ENCODE measurements around the gene CILP.
"Not testable (repeated sequence)": the region's sequence is repeated elsewhere in the genome, so short reads cannot be mapped to it uniquely, and the experiment has no call there.

Gene CILP

DNA sequence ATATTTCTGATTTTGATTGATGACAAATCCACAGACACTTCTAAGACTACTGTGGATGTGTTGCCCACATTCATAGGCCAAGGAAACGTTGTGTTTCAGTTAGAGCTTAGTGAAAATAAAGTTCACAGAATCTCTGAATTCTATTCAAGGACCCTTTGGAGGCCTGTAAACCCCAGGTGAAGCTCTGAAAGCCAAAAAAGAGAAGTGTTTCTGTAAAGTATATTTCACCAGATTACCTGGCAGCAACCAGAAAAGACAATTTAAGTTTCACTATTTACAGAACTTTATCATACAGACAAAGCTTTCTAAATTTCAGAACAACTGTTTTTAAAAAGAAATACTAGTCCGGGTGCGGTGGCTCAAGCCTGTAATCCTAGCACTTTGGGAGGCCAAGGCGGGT is 28.7 kb downstream of the CILP start:
- Histone ChIP-seq H3K27me3 (no peaks in the 10 kb centered on the region), H3K4me3 (peak overlapping the region; percentile 90), H3K4me1 (peaks cover 32% of the 10 kb centered on the region), H3K4me2 (peak overlapping the region; percentile 90), H3K9ac (0 out of 2 replicates have a peak overlapping the region, but pooled peaks have one; percentile 29), H3K27ac (peak overlapping the region; percentile 35; the same call in 1 of the 2 replicates), H3K9me3 (no peaks in the 10 kb centered on the region), H3K36me3 (peaks cover 42% of the 10 kb centered on the region), H4K20me1 (peaks cover 63% of the 10 kb centered on the region)
- TF ChIP-seq Cebpa-rat (IDR thresholded peaks at IDR 0.05) = no peak

DNA sequence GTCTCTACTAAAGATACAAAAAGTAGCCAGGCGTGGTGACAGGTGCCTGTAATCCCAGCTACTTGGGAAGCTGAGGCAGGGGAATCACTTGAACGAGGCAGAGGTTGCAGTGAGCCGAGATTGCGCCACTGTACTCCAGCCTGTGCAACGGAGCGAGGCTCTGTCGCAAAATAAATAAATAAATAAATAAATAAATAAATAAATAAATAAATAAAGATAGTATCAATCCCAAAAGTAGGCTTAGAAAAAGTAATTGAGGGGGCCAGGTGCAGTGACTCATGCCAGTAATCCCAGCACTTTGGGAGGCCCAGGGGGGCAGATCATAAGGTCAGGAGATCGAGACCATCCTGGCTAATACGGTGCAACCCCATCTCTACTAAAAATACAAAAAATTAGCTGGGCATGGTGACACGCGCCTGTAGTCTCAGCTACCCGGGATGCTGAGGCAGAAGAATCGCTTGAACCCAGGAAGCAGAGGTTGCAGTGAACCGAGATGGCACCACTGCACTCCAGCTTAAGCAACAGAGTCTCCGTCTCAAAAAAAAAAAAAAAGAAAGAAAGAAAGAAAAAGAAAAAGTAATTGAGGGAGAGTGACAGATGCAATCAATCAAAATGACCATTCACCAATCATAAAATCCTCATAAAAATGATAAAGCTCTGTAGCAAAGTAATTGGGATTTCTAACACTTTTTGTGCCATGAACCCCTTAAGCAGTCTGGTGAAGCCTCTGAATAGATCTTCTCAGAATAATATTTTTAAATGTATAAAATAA is 29.5 kb downstream of the CILP start:
- H3K4me2 ChIP-seq = peak overlapping the region; percentile 12; the same call in 1 of the 2 replicates
- peaks cover 50% of the 10 kb centered on the region for H3K36me3 ChIP-seq
- H3K27ac ChIP-seq, H3K27me3 ChIP-seq, H3K9ac ChIP-seq, H3K9me3 ChIP-seq, H3K4me3 ChIP-seq: not testable (repeated sequence)
- peaks cover 71% of the 10 kb centered on the region for H4K20me1 ChIP-seq
- H3K4me1 ChIP-seq = peaks cover 32% of the 10 kb centered on the region

GRCh38 chr15:65180167-65180566 is 31.1 kb downstream of the CILP start:
- no peak overlapping the region for H3K4me2 ChIP-seq
- no peak overlapping the region for H3K9ac ChIP-seq
- H3K27me3 ChIP-seq = no peaks in the 10 kb centered on the region
- no peak overlapping the region for H3K27ac ChIP-seq
- H4K20me1 ChIP-seq = peaks cover 87% of the 10 kb centered on the region
- peaks cover 66% of the 10 kb centered on the region for H3K36me3 ChIP-seq
- no peak overlapping the region for H3K4me3 ChIP-seq
- peaks cover 22% of the 10 kb centered on the region for H3K4me1 ChIP-seq
- TF ChIP-seq Cebpa-rat (IDR thresholded peaks at IDR 0.05) = no peak
- H3K9me3 ChIP-seq = no peaks in the 10 kb centered on the region

DNA sequence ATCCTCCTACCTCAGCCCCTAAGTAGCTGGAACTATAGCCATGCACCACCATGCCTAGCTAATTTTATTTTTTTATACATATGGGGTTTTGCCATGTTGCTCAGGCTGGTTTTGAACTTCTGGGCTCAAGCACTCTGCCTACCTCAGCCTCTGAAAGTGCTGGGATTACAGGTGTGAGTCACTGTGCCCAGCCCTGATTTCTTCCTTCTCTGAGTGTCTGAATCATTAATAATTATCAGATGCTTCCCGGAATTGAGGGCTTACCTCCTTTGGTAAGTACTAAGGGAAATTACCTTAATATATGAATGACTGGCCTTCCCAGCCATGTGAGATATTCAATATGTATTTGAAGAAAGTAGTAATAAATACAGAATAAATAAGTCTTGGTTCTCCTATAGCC is 33.4 kb downstream of the CILP start:
- Histone ChIP-seq H3K27ac (no peak overlapping the region), H3K36me3 (peaks cover 88% of the 10 kb centered on the region), H3K27me3 (no peaks in the 10 kb centered on the region)

GRCh38 chr15:65176056-65176455 is 35.2 kb downstream of the CILP start:
- peaks cover 100% of the 10 kb centered on the region for H4K20me1 ChIP-seq
- H3K4me1 ChIP-seq = peaks cover 6% of the 10 kb centered on the region; the same call in 1 of the 2 replicates
- H3K36me3 ChIP-seq = peaks cover 98% of the 10 kb centered on the region
- no peak overlapping the region for H3K4me3 ChIP-seq
- no peak overlapping the region for H3K27ac ChIP-seq
- no peak overlapping the region for H3K4me2 ChIP-seq
- no peak for TF ChIP-seq Cebpa-rat (IDR thresholded peaks at IDR 0.05)
- no peaks in the 10 kb centered on the region for H3K27me3 ChIP-seq
- H3K9me3 ChIP-seq = no peaks in the 10 kb centered on the region
- no peak overlapping the region for H3K9ac ChIP-seq

More for the DNA sequence above, 33.4 kb downstream of the CILP start:
- Histone ChIP-seq H3K4me3 (no peak overlapping the region), H3K4me1 (peaks cover 18% of the 10 kb centered on the region), H3K9me3 (no peaks in the 10 kb centered on the region), H3K4me2 (no peak overlapping the region), H4K20me1 (peaks cover 100% of the 10 kb centered on the region), H3K9ac (no peak overlapping the region)
- TF ChIP-seq Cebpa-rat (IDR thresholded peaks at IDR 0.05) = no peak

DNA sequence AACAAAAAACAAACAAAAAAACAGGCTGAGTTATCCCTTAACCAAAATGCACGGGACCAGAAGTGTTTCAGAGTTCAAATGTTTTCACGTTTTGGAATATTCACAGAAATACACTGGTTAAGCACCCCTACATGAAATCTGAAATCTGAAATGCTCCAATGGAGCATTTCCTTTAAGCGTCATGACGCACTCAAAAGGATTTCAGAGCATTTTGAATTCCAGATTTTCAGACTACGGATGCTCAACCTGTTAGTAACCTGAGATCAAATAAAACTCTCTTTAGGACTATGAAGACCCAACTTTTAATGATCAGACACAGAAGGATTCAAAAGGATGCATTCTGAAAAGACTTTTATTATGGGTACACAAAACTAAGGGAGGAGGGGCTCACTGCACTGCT is 35.8 kb downstream of the CILP start:
- no peak overlapping the region for H3K4me3 ChIP-seq
- no peak overlapping the region for H3K4me2 ChIP-seq
- H3K36me3 ChIP-seq = peaks cover 99% of the 10 kb centered on the region
- H3K9me3 ChIP-seq = no peaks in the 10 kb centered on the region
- peaks cover 99% of the 10 kb centered on the region for H4K20me1 ChIP-seq
- no peak for TF ChIP-seq Cebpa-rat (IDR thresholded peaks at IDR 0.05)
- H3K9ac ChIP-seq = no peak overlapping the region
- no peaks in the 10 kb centered on the region for H3K27me3 ChIP-seq
- H3K27ac ChIP-seq = no peak overlapping the region
- H3K4me1 ChIP-seq = peaks cover 6% of the 10 kb centered on the region; the same call in 1 of the 2 replicates

DNA sequence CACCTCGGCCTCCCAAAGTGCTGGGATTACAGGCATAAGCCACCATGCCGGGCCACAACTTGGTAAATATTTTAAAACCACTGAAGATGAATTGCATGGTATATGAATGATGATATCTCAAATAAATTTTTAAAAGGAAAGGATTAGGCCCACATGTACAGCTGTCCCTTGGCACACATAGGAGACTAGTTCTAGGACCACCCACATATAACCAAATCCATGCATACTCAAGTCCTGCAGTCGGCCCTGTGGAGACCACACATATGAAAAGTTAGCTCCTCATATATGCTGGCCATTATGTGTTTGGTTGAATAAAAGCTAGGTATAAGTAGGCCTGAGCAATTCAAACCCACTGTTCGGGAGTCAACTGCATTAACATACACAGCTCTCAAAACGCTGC is 36.8 kb downstream of the CILP start:
- Histone ChIP-seq H4K20me1 (peaks cover 99% of the 10 kb centered on the region), H3K27me3 (no peaks in the 10 kb centered on the region), H3K36me3 (peaks cover 99% of the 10 kb centered on the region), H3K4me2 (no peak overlapping the region), H3K9ac (no peak overlapping the region), H3K27ac (no peak overlapping the region), H3K4me1 (peaks cover 6% of the 10 kb centered on the region; the same call in 1 of the 2 replicates), H3K4me3 (no peak overlapping the region), H3K9me3 (no peaks in the 10 kb centered on the region)
- TF ChIP-seq Cebpa-rat (IDR thresholded peaks at IDR 0.05) = no peak

- Histone ChIP-seq H3K9ac (no peak overlapping the region), H4K20me1 (peaks cover 94% of the 10 kb centered on the region), H3K4me2 (no peak overlapping the region), H3K36me3 (peaks cover 94% of the 10 kb centered on the region), H3K27ac (no peak overlapping the region), H3K4me1 (peaks cover 6% of the 10 kb centered on the region; the same call in 1 of the 2 replicates), H3K27me3 (no peaks in the 10 kb centered on the region), H3K9me3 (no peaks in the 10 kb centered on the region), H3K4me3 (no peak overlapping the region)
- TF ChIP-seq Cebpa-rat (IDR thresholded peaks at IDR 0.05) = no peak
Observed at GRCh38 chr15:65172531-65172930, 38.7 kb downstream of the CILP start.

- Histone ChIP-seq H3K9me3 (no peaks in the 10 kb centered on the region), H3K27me3 (no peaks in the 10 kb centered on the region), H3K4me1 (peaks cover 6% of the 10 kb centered on the region; the same call in 1 of the 2 replicates), H4K20me1 (peaks cover 94% of the 10 kb centered on the region), H3K9ac (no peak overlapping the region), H3K27ac (no peak overlapping the region), H3K36me3 (peaks cover 94% of the 10 kb centered on the region), H3K4me2 (no peak overlapping the region), H3K4me3 (no peak overlapping the region)
- no peak for TF ChIP-seq Cebpa-rat (IDR thresholded peaks at IDR 0.05)
Observed at GRCh38 chr15:65171428-65171827, 39.8 kb downstream of the CILP start.

GRCh38 chr15:65165875-65166274 is 45.4 kb downstream of the CILP start:
- H3K27me3 ChIP-seq = no peaks in the 10 kb centered on the region
- no peaks in the 10 kb centered on the region for H3K4me1 ChIP-seq
- no peak for TF ChIP-seq Cebpa-rat (IDR thresholded peaks at IDR 0.05)
- H3K27ac ChIP-seq = no peak overlapping the region
- no peaks in the 10 kb centered on the region for H3K9me3 ChIP-seq
- H3K9ac ChIP-seq = no peak overlapping the region
- peaks cover 80% of the 10 kb centered on the region for H3K36me3 ChIP-seq
- H3K4me3 ChIP-seq = no peak overlapping the region
- no peak overlapping the region for H3K4me2 ChIP-seq
- peaks cover 90% of the 10 kb centered on the region for H4K20me1 ChIP-seq

All from BLaER1 (cell line).